Upper lobe of left lung (tissue), 6 donors: ENCODE measurements around the gene TXNRD1. TPM values are rescaled to one million over a fixed set of nuclear protein-coding genes. Genes with fewer than 3 reads are reported as not detected.
"Not testable (repeated sequence)": the region's sequence is repeated elsewhere in the genome, so short reads cannot be mapped to it uniquely, and the experiment has no call there.

Experiments
- ATAC-seq, 2 donors: fragments of 200-7000 bp; cut with Tn5 transposase; one replicate each; pipeline ENCODE4 v1.9.1; 2022; ENCODE audit warnings: mild to moderate bottlenecking in 2 of 2, moderate library complexity in 2 of 2; ENCODE audit not compliant: low FRiP score in 2 of 2
- DNase-seq, 2 donors: peaks; one replicate each; pipeline ENCODE4 v3.0.0-alpha.2; 2019 to 2020
- H3K27ac ChIP-seq, 4 donors: fragments of 200-600 bp; sonication (generic); one replicate each; pipeline ENCODE4 v1.5.1; 2016 to 2019
- H3K27me3 ChIP-seq, 4 donors: fragments of 200-600 bp; sonication (generic); one replicate each; pipeline ENCODE4 v1.5.1; 2017 to 2019
- H3K36me3 ChIP-seq, 4 donors: fragments of 200-600 bp; sonication (generic); one replicate each; pipeline ENCODE4 v1.5.1; 2016 to 2019
- H3K4me1 ChIP-seq, 4 donors: fragments of 200-600 bp; sonication (generic); one replicate each; pipeline ENCODE4 v1.5.1; 2018 to 2019
- H3K4me3 ChIP-seq, 4 donors: fragments of 200-600 bp; sonication (generic); one replicate each; pipeline ENCODE4 v1.5.1; 2017 to 2019; ENCODE audit warnings: mild to moderate bottlenecking in 2 of 4, moderate library complexity in 1 of 4
- H3K9me3 ChIP-seq, 4 donors: fragments of 200-600 bp; sonication (generic); one replicate each; pipeline ENCODE4 v1.5.1; 2018 to 2019
- CTCF ChIP-seq, 6 experiments: fragments of 450-650 bp in 4 of 6; fragments of 200-600 bp in 2 of 6; sonication (generic) in 2 of 6; IDR thresholded peaks; one replicate each; pipeline ENCODE4 v1.5.1; 2016 to 2019; ENCODE audit warnings: antibody characterized with exemption in 6 of 6
- EP300 ChIP-seq, 4 donors: sonication (generic); formaldehyde crosslinking; IDR thresholded peaks; one replicate each; pipeline ENCODE4 v1.5.1; 2017; ENCODE audit warnings: antibody characterized with exemption in 4 of 4, control low read depth in 2 of 4
- POLR2A ChIP-seq, 4 donors: fragments of 450-650 bp; IDR thresholded peaks; one replicate each; pipeline ENCODE4 v1.5.1; 2016 to 2017; ENCODE audit warnings: antibody characterized with exemption in 4 of 4, mild to moderate bottlenecking in 2 of 4
- POLR2AphosphoS5 ChIP-seq, 2 donors: sonication (generic); formaldehyde crosslinking; IDR thresholded peaks; one replicate each; pipeline ENCODE4 v1.5.1; 2017; ENCODE audit warnings: antibody characterized with exemption in 2 of 2
- WGBS, 2 donors: methylation state at CpG; one replicate each; pipeline ENCODE4 v1.1.5; 2017 to 2018; 5-methylcytosine and 5-hydroxymethylcytosine counted together
- total RNA-seq, 6 donors: library from RNA; depleted of rRNA in 4 of 6; stranded (reverse); fragments of >200 nt in 4 of 6; gene quantifications; one replicate each; pipeline versions ENCODE4 v1.1.0 to v1.2.1, GENCODE V29; 2016 to 2021
- donor health status: DM: no; HTN: no; CAD: no; lungs with moderate emphysema.
- donor health status: DM: no; HTN: yes; CAD: no; lungs with severe emphysema.

The TXNRD1 gene
- total RNA-seq, 6 donors from 2014 or later, result 124 to 381 (median 162) TPM

DNA sequence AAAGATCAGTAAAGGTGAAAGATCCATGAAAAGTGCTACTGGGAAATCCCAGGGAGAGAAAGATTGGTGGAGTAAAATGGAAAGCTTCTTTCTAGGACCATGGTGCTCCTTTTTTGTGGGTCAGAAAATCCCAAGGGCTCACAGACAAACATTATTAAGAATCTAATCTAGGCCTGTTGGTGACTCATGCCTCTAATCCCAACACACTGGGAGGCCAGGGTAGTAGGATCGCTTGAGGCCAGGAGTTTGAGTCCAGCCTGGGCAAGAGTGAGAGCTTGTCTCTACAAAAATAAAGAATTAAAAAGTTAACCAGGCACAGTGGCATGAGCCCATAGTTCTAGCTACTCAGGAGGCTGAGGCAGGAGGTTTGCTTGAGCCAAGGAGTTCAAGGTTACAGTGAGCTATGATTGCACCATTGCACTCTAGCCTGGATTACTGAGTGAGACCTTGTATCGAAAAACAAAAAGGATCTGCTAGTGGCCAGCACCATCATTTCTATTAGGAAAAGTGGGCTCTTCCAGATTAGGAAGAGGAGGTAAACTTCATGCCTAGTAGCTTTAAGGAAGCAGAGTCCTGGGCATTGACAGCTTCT is 43.0 kb downstream of the TXNRD1 start:
- H3K27ac ChIP-seq, result no peak overlapping the region
- 94 to 97% methylated on average over 2 of the region's 2 CpGs for WGBS, 2 donors
- TF ChIP-seq CTCF (IDR thresholded peaks at IDR 0.05), result no peak
- no peak for TF ChIP-seq POLR2AphosphoS5 (IDR thresholded peaks at IDR 0.05)
- no peak for TF ChIP-seq POLR2A (IDR thresholded peaks at IDR 0.05)
- TF ChIP-seq EP300 (IDR thresholded peaks at IDR 0.05), result no peak

DNA sequence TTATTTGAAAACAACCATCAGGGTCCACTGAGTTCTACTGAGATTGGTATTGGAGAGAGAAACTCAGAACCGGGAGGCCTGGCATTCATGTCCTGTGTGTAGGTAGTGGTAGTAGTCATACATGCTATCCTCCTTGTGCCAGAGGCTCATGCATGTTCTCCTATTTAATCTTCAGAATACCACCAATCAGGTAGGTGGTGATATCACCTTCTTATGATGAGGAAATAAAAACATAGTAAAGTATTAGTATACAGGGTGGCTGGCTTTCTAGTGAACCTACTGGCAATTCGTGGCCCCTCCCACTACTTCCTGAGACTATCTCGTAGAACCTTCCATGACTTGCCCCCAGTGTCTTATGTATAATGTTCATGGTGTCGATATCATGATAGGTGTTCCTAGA is 47.4 kb downstream of the TXNRD1 start:
- Histone ChIP-seq H3K27ac (no peak overlapping the region), H3K36me3 (no peaks in the 10 kb centered on the region), H3K4me3 (no peak overlapping the region), H3K9me3 (no peaks in the 10 kb centered on the region), H3K27me3 (no peaks in the 10 kb centered on the region), H3K4me1 (no peaks in the 10 kb centered on the region)
- ATAC-seq (no peak), DNase-seq (no peak)
- WGBS, 2 donors, result 76 to 80% methylated on average over 3 to 4 of the region's 4 CpGs
- TF ChIP-seq POLR2A (IDR thresholded peaks at IDR 0.05) (no peak), EP300 (IDR thresholded peaks at IDR 0.05) (no peak), CTCF (IDR thresholded peaks at IDR 0.05) (no peak), POLR2AphosphoS5 (IDR thresholded peaks at IDR 0.05) (no peak)

More for the DNA sequence above, 43.0 kb downstream of the TXNRD1 start:
- Histone ChIP-seq H3K4me3 (no peak overlapping the region), H3K9me3 (no peaks in the 10 kb centered on the region), H3K27me3 (no peaks in the 10 kb centered on the region), H3K4me1 (no peaks in the 10 kb centered on the region), H3K36me3 (no peaks in the 10 kb centered on the region)
- DNase-seq, result no peak
- ATAC-seq, result no peak

DNA sequence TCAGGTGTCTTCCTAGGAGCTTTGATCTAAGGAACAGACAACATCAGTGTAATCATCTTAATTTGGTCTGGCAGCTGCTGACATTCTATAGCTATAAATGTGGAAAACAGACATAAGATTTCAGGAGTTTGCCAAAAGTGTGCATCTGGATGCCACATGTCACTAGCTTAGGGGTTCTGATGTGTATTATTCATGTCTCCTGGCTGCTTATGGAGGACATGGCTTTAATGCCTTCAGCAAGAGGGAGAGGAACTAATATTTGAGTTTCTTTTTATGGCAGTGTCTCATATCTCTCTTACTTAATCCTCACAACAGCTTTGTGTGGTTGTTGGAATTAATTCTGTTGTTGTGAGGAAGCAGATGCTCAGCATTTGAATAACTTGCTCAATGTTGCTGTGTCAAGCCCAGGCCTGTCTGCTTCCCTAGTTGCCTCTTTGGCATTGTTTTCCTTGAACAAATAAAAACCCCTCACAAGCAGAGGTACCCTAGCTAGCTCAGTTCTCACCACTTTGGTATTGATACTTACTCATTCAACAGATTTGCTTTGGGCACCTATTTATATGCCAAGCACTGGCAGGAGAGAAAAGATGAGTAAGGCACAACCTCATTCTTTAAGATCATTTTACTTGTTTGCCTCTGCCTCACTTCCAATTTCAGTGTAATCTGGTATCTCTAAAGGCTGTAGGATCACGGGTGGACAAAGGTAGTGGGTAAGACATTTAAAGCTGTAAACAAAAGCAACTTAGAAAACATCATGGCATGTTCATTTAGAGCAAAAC is 48.2 kb downstream of the TXNRD1 start:
- Histone ChIP-seq H3K9me3 (no peaks in the 10 kb centered on the region), H3K27ac (no peak overlapping the region), H3K36me3 (no peaks in the 10 kb centered on the region), H3K4me3 (no peak overlapping the region), H3K4me1 (no peaks in the 10 kb centered on the region), H3K27me3 (no peaks in the 10 kb centered on the region)
- DNase-seq, result no peak
- ATAC-seq, result no peak
- 67 to 90% methylated on average over 1 of the region's 1 CpG for WGBS, 2 donors
- TF ChIP-seq POLR2AphosphoS5 (IDR thresholded peaks at IDR 0.05) (no peak), POLR2A (IDR thresholded peaks at IDR 0.05) (no peak), EP300 (IDR thresholded peaks at IDR 0.05) (no peak), CTCF (IDR thresholded peaks at IDR 0.05) (no peak)

- not testable (repeated sequence) for H3K36me3 ChIP-seq, H3K27ac ChIP-seq, H3K4me3 ChIP-seq, ATAC-seq, H3K4me1 ChIP-seq, H3K9me3 ChIP-seq, H3K27me3 ChIP-seq
- peak in 1 of 2 donors; percentile 46 for DNase-seq
- 96 to 97% methylated on average over 5 to 13 of the region's 24 CpGs for WGBS, 2 donors
Observed at GRCh38 chr12:104265436-104265835, 49.9 kb downstream of the TXNRD1 start.

DNA sequence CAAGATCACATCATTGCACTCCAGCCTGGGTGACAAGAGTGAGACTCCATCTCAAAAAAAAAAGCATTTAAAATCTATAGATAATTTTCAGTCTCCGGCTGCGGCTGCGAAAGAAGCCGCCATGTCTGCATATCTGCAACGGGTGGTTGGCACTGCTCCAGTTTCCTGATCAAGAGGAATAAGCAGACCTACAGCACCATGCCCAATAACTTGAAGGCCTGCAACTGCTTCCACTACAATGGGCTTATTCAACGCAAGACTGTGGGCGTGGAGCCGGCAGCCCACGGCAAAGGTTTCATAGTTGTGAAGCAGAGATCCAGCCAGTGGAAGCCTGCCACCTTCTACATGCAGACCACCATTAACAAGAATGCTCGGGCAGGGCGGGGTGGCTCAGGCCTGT is 57.4 kb downstream of the TXNRD1 start:
- no peak for DNase-seq
- no peaks in the 10 kb centered on the region for H3K27me3 ChIP-seq
- no peaks in the 10 kb centered on the region for H3K9me3 ChIP-seq
- H3K4me3 ChIP-seq, result no peak overlapping the region
- TF ChIP-seq POLR2A (IDR thresholded peaks at IDR 0.05) (no peak), POLR2AphosphoS5 (IDR thresholded peaks at IDR 0.05) (no peak), EP300 (IDR thresholded peaks at IDR 0.05) (no peak), CTCF (IDR thresholded peaks at IDR 0.05) (no peak)
- no peaks in the 10 kb centered on the region for H3K36me3 ChIP-seq
- WGBS, 2 donors, result 88% methylated on average over 7 to 11 of the region's 11 CpGs
- no peak overlapping the region for H3K27ac ChIP-seq
- no peak for ATAC-seq
- H3K4me1 ChIP-seq, result peaks cover 0 to 19% (median 4%) of the 10 kb centered on the region in 4 donors
